Measurements from ENCODE around the gene RPS6KA1. TPM values are rescaled to one million over a fixed set of nuclear protein-coding genes. Genes with fewer than 3 reads are reported as not detected.

The RPS6KA1 gene
- total RNA-seq, 2 experiments from 2014 or later, result 170 to 175 TPM

DNA sequence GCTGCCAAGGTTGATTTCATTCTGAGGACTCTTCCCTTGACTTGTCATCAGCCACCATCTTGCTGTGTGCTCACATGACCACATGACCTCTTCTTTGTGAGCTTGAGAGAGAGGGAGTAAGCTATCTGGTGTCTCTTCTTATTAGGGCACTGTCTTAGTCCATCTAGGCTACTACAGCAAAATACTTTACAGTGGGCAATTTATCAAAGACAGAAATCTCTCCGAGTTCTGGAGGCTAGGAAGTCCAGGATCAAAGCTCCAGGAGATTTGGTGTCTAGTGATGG is 11.9 kb upstream of the RPS6KA1 start:
- CTCF ChIA-PET, result interaction anchor here (0.6 to 1.7 kb wide), 3 partner anchors 17 to 139 kb away, joined by 3 to 4 read pairs (median 3); no protein-coding TSS in a partner anchor
- DNase-seq, result no peak

DNA sequence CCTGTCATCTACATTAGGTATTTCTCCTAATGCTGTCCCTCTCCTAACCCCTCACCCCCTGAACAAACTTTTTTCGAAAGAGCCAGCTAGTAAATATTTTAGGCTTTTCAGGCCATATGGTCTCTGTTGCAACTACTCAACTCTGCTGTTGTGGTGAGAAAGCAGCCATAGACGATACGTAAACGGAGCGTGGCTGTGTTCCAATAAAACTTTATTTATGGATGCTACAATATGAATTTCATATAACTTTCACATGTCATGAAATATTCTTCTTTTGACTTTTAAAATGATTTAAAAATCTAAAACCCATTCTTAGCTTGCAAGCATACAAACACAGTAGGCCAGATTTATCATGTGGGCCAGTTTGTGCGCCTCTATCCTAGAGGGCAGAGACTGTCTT is 11.2 kb upstream of the RPS6KA1 start:
- Mint-ChIP-seq H3K9me3 (no peaks in the 10 kb centered on the region), H3K4me1 (no peaks in the 10 kb centered on the region), H3K36me3 (ENCODE audit: low read depth) (no peaks in the 10 kb centered on the region), H3K27ac (no peak overlapping the region), H3K27me3 (peaks cover 15% of the 10 kb centered on the region), H3K4me3 (no peak overlapping the region)
- ChIA-PET CTCF (interaction anchor here (0.7 to 1.7 kb wide), 2 partner anchors 18 to 20 kb away, joined by 4 to 5 read pairs; no protein-coding TSS in a partner anchor), POLR2A (interaction anchor here (0.6 to 1.6 kb wide), 3 partner anchors 10 to 259 kb away, joined by 3 to 6 read pairs (median 4); no protein-coding TSS in a partner anchor)
- no peak for DNase-seq

More for the DNA sequence above, 11.9 kb upstream of the RPS6KA1 start:
- Mint-ChIP-seq H3K9me3 (no peaks in the 10 kb centered on the region), H3K27ac (no peak overlapping the region), H3K27me3 (peaks cover 15% of the 10 kb centered on the region), H3K36me3 (ENCODE audit: low read depth) (no peaks in the 10 kb centered on the region), H3K4me3 (no peak overlapping the region), H3K4me1 (no peaks in the 10 kb centered on the region)
- POLR2A ChIA-PET, result interaction anchor here (0.6 to 1.6 kb wide), 3 partner anchors 10 to 259 kb away, joined by 3 to 6 read pairs (median 4); no protein-coding TSS in a partner anchor

GRCh38 chr1:26520339-26520738 is 9.2 kb upstream of the RPS6KA1 start:
- DNase-seq, result no peak
- ChIA-PET CTCF (interaction anchor here (0.6 kb wide), 1 partner anchor 635 kb away, joined by 5 read pairs; the partner anchor contains the start of gene SLC9A1), POLR2A (no interaction called here)
- H3K27ac Mint-ChIP-seq, result no peak overlapping the region
- H3K9me3 Mint-ChIP-seq, result no peaks in the 10 kb centered on the region
- H3K36me3 Mint-ChIP-seq (ENCODE audit: low read depth), result no peaks in the 10 kb centered on the region
- no peak overlapping the region for H3K4me3 Mint-ChIP-seq
- H3K27me3 Mint-ChIP-seq, result peaks cover 25% of the 10 kb centered on the region
- H3K4me1 Mint-ChIP-seq, result peaks cover 3% of the 10 kb centered on the region

- CTCF ChIA-PET, result interaction anchor here (6.4 kb wide), 1 partner anchor 17 kb away, joined by 45 read pairs; no protein-coding TSS in a partner anchor
- no peak for DNase-seq
- no peaks in the 10 kb centered on the region for H3K36me3 Mint-ChIP-seq (ENCODE audit: low read depth)
- H3K27ac Mint-ChIP-seq, result no peak overlapping the region
- no peak overlapping the region for H3K4me3 Mint-ChIP-seq
- H3K4me1 Mint-ChIP-seq, result peaks cover 3% of the 10 kb centered on the region
- POLR2A ChIA-PET, result no interaction called here
- H3K27me3 Mint-ChIP-seq, result peaks cover 25% of the 10 kb centered on the region
- H3K9me3 Mint-ChIP-seq, result no peaks in the 10 kb centered on the region
These were observed 7.9 kb upstream of the RPS6KA1 start for GRCh38 chr1:26521669-26522030.

- ChIA-PET CTCF (interaction anchor here (6.4 kb wide), 1 partner anchor 16 kb away, joined by 45 read pairs; no protein-coding TSS in a partner anchor), POLR2A (interaction anchor here (1.3 kb wide), 1 partner anchor 266 kb away, joined by 3 read pairs; no protein-coding TSS in a partner anchor)
- Mint-ChIP-seq H3K27me3 (peaks cover 25% of the 10 kb centered on the region), H3K36me3 (ENCODE audit: low read depth) (no peaks in the 10 kb centered on the region), H3K4me1 (peaks cover 3% of the 10 kb centered on the region), H3K9me3 (no peaks in the 10 kb centered on the region), H3K27ac (no peak overlapping the region), H3K4me3 (no peak overlapping the region)
- no peak for DNase-seq
These were observed 7.5 kb upstream of the RPS6KA1 start for GRCh38 chr1:26522073-26522472.

DNA sequence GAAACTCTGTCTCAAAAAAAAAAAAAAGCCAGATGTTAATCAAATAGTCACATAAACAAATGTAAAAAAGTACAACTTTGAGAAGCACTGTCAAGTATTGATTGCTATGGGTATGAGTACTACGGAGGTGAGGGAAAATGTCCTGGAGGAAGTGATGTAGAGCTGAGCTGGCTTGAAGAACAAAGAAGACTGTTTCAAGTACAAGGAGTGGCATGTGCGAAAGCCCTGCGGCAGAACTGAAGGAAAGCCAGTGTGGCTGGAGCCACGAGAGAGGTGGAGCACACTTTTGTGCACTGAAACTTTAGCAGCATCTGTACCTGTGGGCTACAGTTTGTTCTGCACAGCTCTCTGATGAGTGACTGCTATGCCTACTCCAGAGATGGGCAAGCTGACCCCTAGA is 5.4 kb upstream of the RPS6KA1 start:
- ChIA-PET POLR2A (interaction anchor here (0.9 to 3.0 kb wide), 7 partner anchors 9 to 30 kb away, joined by 3 to 9 read pairs (median 4); no protein-coding TSS in a partner anchor), CTCF (interaction anchor here (0.7 to 6.4 kb wide), 4 partner anchors 14 to 1705 kb away, joined by 3 to 45 read pairs (median 4); no protein-coding TSS in a partner anchor)
- Mint-ChIP-seq H3K27ac (no peak overlapping the region), H3K4me3 (no peak overlapping the region), H3K9me3 (no peaks in the 10 kb centered on the region), H3K4me1 (peaks cover 8% of the 10 kb centered on the region), H3K36me3 (ENCODE audit: low read depth) (no peaks in the 10 kb centered on the region), H3K27me3 (peaks cover 25% of the 10 kb centered on the region)
- no peak for DNase-seq

DNA sequence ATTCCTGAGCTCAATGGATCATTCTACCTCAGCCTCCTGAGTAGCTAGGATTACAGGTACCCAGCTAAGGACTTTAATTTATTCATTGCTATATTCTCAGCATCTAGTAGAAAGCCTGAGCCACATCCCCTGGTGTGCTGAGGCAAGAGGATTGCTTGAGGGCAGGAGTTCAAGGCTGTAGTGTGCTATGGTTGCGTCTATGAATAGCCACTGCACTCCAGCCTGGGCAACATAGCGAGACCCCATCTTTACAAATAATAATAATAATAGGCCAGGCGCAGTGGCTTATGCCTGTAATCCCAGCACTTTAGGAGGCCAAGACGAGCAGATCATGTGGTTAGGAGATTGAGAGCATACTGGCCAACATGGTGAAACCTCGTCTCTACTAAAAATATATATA is 3.3 kb upstream of the RPS6KA1 start:
- Mint-ChIP-seq H3K27me3 (peaks cover 19% of the 10 kb centered on the region), H3K4me3 (no peak overlapping the region), H3K36me3 (ENCODE audit: low read depth) (no peaks in the 10 kb centered on the region), H3K9me3 (no peaks in the 10 kb centered on the region), H3K4me1 (peaks cover 21% of the 10 kb centered on the region), H3K27ac (no peak overlapping the region)
- no peak for DNase-seq
- ChIA-PET CTCF (interaction anchor here (6.4 kb wide), 1 partner anchor 12 kb away, joined by 45 read pairs; no protein-coding TSS in a partner anchor), POLR2A (interaction anchor here (3.0 kb wide), 1 partner anchor 13 kb away, joined by 9 read pairs; no protein-coding TSS in a partner anchor)

DNA sequence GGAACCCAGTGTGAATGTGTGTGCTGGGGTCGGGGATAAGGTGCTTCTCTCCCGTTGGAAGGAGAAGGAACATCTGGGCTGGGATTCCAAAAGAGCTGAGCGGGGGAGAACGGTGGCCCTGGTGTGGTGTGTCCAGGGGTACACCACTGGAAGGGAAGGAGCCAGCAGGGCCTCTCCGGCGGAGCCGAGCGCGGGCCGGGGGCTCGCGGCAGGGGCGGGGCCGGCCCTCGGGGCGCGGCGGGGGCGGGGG is 231 bp upstream of the RPS6KA1 start:
- peaks cover 38% of the 10 kb centered on the region for H3K4me1 Mint-ChIP-seq
- no peaks in the 10 kb centered on the region for H3K36me3 Mint-ChIP-seq (ENCODE audit: low read depth)
- CTCF ChIA-PET, result interaction anchor here (1.6 to 3.4 kb wide), 3 partner anchors 11 to 55 kb away, joined by 3 to 31 read pairs (median 20); no protein-coding TSS in a partner anchor
- no peaks in the 10 kb centered on the region for H3K9me3 Mint-ChIP-seq
- H3K4me3 Mint-ChIP-seq, result peak overlapping the region; percentile 79
- POLR2A ChIA-PET, result interaction anchor here (0.7 to 5.8 kb wide), 9 partner anchors 10 to 336 kb away, joined by 3 to 62 read pairs (median 5); partner anchors contain the start of gene HMGN2
- H3K27ac Mint-ChIP-seq, result peak overlapping the region; percentile 80
- peaks cover 8% of the 10 kb centered on the region for H3K27me3 Mint-ChIP-seq
- no peak for DNase-seq

DNA sequence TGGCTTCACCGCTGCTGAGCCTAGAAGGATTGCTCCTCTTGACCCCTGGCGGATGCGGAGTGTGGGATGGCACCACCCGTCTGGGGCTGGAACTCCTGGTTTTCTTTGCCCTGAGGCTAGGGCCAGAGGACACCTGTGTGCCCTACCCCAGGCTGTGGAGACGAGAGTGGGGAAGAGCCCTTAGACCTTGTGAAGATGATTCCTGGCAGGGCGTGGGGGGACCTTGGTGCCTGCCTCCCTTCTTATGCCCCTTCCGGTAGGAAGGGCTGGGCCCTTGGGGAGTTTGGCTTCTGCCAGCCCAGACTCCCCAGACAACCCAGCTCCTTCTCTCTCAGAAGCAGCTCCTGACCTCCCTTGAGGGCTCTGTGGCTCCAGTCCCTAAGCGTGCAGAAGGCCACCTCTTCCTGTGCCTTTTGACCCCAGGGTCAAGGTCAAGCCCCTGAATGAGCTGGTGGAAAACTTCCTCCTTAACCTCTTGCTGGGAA is 891 bp downstream of the RPS6KA1 start:
- H3K4me1 Mint-ChIP-seq, result peaks cover 49% of the 10 kb centered on the region
- ChIA-PET CTCF (interaction anchor here (0.6 to 3.4 kb wide), 4 partner anchors 10 to 272 kb away, joined by 3 to 31 read pairs (median 12); no protein-coding TSS in a partner anchor), POLR2A (interaction anchor here (1.0 to 5.8 kb wide), 8 partner anchors 9 to 335 kb away, joined by 3 to 62 read pairs (median 6); partner anchors contain the start of gene HMGN2)
- H3K4me3 Mint-ChIP-seq, result peak overlapping the region; percentile 84
- no peaks in the 10 kb centered on the region for H3K36me3 Mint-ChIP-seq (ENCODE audit: low read depth)
- no peak for DNase-seq
- no peaks in the 10 kb centered on the region for H3K9me3 Mint-ChIP-seq
- H3K27me3 Mint-ChIP-seq, result peaks cover 2% of the 10 kb centered on the region
- H3K27ac Mint-ChIP-seq, result peak overlapping the region; percentile 52

GRCh38 chr1:26530895-26531598 is 1.5 kb downstream of the RPS6KA1 start:
- Mint-ChIP-seq H3K4me1 (peaks cover 52% of the 10 kb centered on the region), H3K9me3 (no peaks in the 10 kb centered on the region), H3K36me3 (ENCODE audit: low read depth) (no peaks in the 10 kb centered on the region), H3K4me3 (peak overlapping the region; percentile 84), H3K27me3 (peaks cover 2% of the 10 kb centered on the region), H3K27ac (peak overlapping the region; percentile 31)
- no peak for DNase-seq
- ChIA-PET POLR2A (interaction anchor here (0.9 to 5.8 kb wide), 8 partner anchors 9 to 334 kb away, joined by 3 to 62 read pairs (median 6); partner anchors contain the start of gene HMGN2), CTCF (interaction anchor here (1.6 to 3.4 kb wide), 3 partner anchors 9 to 53 kb away, joined by 3 to 31 read pairs (median 20); no protein-coding TSS in a partner anchor)

DNA sequence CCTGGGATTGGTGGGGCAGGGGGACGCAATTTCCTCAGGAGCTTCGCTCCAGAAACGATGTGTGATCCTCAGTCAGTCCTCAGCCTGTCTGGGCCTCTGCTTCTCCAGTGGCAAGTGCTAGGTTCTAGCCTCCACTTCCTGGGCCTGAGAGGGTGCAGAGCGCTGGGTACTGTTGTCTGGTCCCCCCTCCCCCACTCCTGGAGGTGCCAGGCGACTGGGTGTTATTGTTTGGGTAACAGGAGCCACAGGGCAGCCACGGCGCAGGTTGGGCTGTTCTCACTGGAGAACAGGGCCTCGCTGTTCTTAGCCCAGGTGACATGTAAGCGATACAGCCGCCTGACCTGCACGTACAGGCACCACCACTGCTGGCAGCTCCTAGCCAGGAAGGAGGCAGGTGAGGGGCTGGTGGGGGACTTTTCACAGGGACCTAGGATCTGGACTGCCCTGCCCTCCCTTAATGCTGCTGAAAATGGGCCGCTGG is 2.1 kb downstream of the RPS6KA1 start:
- Mint-ChIP-seq H3K4me1 (peaks cover 59% of the 10 kb centered on the region), H3K27me3 (peaks cover 2% of the 10 kb centered on the region), H3K9me3 (no peaks in the 10 kb centered on the region), H3K27ac (no peak overlapping the region), H3K4me3 (peak overlapping the region; percentile 84), H3K36me3 (ENCODE audit: low read depth) (no peaks in the 10 kb centered on the region)
- ChIA-PET POLR2A (interaction anchor here (0.9 to 5.8 kb wide), 3 partner anchors 8 to 60 kb away, joined by 3 to 62 read pairs (median 8); partner anchors contain the start of gene HMGN2), CTCF (interaction anchor here (3.4 kb wide), 1 partner anchor 32 kb away, joined by 20 read pairs; no protein-coding TSS in a partner anchor)
- DNase-seq, result no peak

DNA sequence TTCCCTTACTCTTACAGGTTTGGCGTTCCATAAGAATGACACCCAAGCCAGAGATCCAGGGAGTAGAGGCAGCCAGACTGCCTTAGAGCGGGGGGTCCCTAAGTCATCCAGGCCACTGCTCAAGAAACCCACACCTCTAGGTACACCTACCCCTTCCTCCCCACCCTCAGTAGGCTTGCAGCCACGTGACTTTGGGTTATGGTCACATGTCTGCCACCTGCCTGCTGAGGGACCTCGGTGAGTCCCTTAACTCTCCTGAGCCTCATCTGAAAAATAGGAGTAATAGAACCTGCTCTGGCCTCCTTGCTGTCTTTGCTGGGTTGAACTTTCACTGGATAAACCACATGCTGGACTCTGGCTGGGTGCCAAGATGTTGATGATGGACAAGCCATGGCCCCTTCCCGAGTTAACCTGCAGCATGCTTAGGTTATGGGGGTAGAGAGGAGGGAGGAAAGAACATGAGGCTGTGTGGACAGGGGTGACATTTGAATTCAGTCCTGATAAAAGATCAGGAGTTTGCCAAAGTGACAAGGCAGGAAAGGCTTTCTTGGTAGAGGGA is 4.5 kb downstream of the RPS6KA1 start:
- DNase-seq, result no peak
- ChIA-PET CTCF (interaction anchor here (0.6 to 1.6 kb wide), 2 partner anchors 34 to 1898 kb away, joined by 3 to 13 read pairs; no protein-coding TSS in a partner anchor), POLR2A (interaction anchor here (0.7 to 1.4 kb wide), 2 partner anchors 9 to 62 kb away, joined by 3 to 4 read pairs; partner anchors contain the start of gene HMGN2)
- H3K27ac Mint-ChIP-seq, result no peak overlapping the region
- peaks cover 74% of the 10 kb centered on the region for H3K4me1 Mint-ChIP-seq
- no peaks in the 10 kb centered on the region for H3K9me3 Mint-ChIP-seq
- no peaks in the 10 kb centered on the region for H3K27me3 Mint-ChIP-seq
- no peak overlapping the region for H3K4me3 Mint-ChIP-seq
- H3K36me3 Mint-ChIP-seq (ENCODE audit: low read depth), result peaks cover 6% of the 10 kb centered on the region

Data from activated CD4-positive, alpha-beta memory T cell treated with anti-CD3 and anti-CD28 coated beads, Interleukin-2, amount 10 ng/mL, durations not matched to agents 7 days and 5 days (primary cell).